Stimulated activated CD8-positive, alpha-beta memory T cell treated with anti-CD3 and anti-CD28 coated beads, Interleukin-7, amount 100 ng/mL, for 1 hour (primary cell): ENCODE data around the gene KCNV2.

Source experiments
- DNase-seq, 2 donors: peaks; one replicate each; pipeline ENCODE4 v3.0.0-alpha.2; 2020; ENCODE audit warnings: low read depth in 2 of 2

Gene KCNV2

GRCh38 chr9:2720179-2720654, 2.9 kb downstream of the KCNV2 start:
- DNase-seq = no peak

- no peak for DNase-seq
Measured at GRCh38 chr9:2722715-2723114, 5.4 kb downstream of the KCNV2 start.

GRCh38 chr9:2723376-2724065, 6.2 kb downstream of the KCNV2 start:
- DNase-seq = no peak

GRCh38 chr9:2725126-2725525, 7.8 kb downstream of the KCNV2 start:
- DNase-seq = no peak

GRCh38 chr9:2725898-2726649, 8.8 kb downstream of the KCNV2 start:
- no peak for DNase-seq

- no peak for DNase-seq
Measured at GRCh38 chr9:2726650-2727340, 9.5 kb downstream of the KCNV2 start.

GRCh38 chr9:2727374-2727773, 10.1 kb downstream of the KCNV2 start:
- no peak for DNase-seq

GRCh38 chr9:2727966-2728613, 10.8 kb downstream of the KCNV2 start:
- DNase-seq = no peak

- no peak for DNase-seq
Measured at GRCh38 chr9:2729003-2729402, 11.7 kb downstream of the KCNV2 start.

- no peak for DNase-seq
Measured at GRCh38 chr9:2729721-2730120, 12.4 kb downstream of the KCNV2 start.

- DNase-seq = no peak
Measured at GRCh38 chr9:2730971-2731370, 13.7 kb downstream of the KCNV2 start.

- no peak for DNase-seq
Measured at GRCh38 chr9:2732492-2732891, 15.2 kb downstream of the KCNV2 start.

GRCh38 chr9:2740616-2741015, 23.3 kb downstream of the KCNV2 start:
- no peak for DNase-seq

GRCh38 chr9:2741441-2742158, 24.3 kb downstream of the KCNV2 start:
- no peak for DNase-seq

- DNase-seq = no peak
Measured at GRCh38 chr9:2742214-2742613, 24.9 kb downstream of the KCNV2 start.

- no peak for DNase-seq
Measured at GRCh38 chr9:2743937-2744529, 26.7 kb downstream of the KCNV2 start.

- no peak for DNase-seq
Measured at GRCh38 chr9:2745560-2746380, 28.5 kb downstream of the KCNV2 start.

GRCh38 chr9:2749485-2749884, 32.2 kb downstream of the KCNV2 start:
- DNase-seq = no peak

- DNase-seq = no peak
Measured at GRCh38 chr9:2755285-2755684, 38.0 kb downstream of the KCNV2 start.
